Occipital lobe (tissue), 2 donors: ENCODE results near the gene VPS41. TPM values are rescaled to one million over a fixed set of nuclear protein-coding genes. Genes with fewer than 3 reads are reported as not detected.

ENCODE experiments used
- DNase-seq: peaks from one replicate; lab custom pipeline; 2025; lab: John Stamatoyannopoulos, UW
- total RNA-seq: library from RNA; depleted of rRNA; stranded (reverse); fragments of >200 nt; gene quantifications from one replicate; pipeline ENCODE4 v1.2.3, GENCODE V29; 2014

Gene VPS41
- total RNA-seq, 1 donor from 2014 or later, result 86.9 TPM

DNA sequence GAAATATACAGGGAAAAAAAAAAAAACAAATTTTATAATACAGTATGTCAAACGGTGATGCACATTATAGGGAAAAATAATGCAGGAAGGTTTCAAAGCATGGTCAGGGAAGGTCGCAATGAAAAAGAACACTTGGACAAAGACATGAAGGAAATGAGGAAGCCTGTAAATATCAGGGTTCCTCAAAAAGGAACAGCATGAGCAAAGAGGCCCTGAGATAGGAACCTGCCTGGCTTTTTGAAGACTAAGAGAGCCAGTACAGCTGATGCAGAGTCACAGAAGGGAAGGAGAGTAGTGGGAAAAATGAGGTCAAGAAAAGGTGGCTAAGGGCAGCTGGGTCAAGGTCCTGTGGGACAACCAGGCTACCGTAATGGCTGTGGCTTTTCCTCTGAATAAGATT is 1.9 kb downstream of the VPS41 start:
- DNase-seq, result no peak

DNA sequence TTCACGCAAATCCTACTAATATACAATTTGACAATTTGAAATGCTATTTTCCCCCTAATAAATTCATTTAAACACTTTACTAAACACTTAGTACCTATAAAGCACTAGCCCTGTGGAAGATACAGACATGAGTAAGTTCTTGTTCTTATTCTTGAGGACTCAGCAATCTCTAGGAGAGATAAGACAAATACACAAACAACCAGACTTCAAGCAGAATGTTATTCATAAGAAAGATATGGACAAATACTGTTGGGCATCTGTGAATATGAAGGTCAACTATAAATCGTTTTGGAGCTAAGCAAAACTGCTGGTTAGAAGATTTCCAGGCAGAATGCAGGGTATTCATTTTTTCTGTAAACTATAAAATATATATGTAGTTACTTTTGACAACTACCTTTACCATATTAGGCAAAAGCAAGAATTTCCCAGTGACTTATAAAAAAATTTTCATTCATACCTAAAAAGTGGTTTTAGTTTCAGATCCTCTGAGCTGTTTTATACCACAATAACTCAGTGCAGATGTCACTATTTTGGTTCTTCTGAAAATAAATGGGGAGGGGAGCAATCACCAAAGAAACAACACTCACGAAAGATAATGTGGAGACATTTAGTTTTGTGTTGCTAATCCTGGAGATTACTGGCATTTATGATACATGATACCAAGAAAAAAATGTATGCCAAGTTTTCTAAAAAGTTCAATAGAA is 3.8 kb downstream of the VPS41 start:
- no peak for DNase-seq

DNA sequence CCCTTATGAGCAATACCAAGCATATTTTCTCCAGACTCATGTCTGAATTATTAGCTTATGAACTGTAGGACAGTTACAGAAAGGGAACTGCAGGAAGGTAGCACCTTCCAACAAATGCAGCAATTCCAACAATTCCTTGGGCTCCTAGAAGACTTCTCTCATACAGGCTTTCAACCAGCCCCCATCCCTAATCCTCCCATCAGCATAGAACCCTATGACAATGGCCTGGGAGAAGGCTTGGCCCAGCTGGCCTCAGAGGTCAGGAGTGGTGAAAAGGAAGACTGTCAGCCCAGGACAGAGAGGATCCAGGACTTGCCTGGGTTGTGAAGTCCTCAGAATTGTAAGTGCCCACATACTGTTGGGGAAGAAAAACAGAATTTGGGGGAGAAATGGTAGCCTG is 5.9 kb downstream of the VPS41 start:
- no peak for DNase-seq

DNA sequence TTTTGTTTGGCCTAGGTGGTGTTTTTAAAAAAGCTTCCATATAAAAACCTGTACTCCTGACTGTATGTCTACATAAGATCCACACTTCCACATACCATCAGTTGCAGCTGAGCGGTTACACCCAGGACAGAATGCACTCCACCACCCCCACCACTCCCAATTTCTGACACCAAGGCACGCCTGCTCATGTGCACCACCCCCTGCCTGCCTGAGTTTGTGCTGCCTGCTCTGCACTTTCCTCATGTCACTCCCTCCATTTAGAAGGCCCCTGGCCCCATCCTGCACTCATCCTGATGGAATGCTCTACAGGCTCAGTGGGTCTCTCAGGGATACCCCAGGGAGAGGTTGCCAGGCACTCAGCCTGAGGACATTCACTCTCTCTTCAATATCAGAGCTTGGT is 6.5 kb downstream of the VPS41 start:
- DNase-seq, result no peak

DNA sequence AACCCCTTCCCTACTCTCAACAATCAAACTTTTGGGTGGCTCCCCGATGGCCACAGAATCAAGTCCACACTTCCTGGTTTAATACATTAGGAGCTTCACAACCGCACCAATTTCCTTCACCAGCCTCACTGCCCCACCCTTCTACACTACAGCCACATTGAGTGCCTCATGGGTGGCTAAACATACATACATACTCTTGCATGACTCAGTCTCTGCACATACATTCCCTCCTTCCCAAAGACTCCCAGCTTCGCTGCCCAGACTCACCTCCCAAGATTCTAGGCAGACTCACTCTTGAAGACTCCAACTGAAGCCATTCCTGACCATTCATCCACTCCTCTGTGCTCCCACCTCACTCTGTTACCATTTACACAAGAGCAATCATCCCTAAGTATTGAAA is 15.9 kb downstream of the VPS41 start:
- DNase-seq, result no peak

DNA sequence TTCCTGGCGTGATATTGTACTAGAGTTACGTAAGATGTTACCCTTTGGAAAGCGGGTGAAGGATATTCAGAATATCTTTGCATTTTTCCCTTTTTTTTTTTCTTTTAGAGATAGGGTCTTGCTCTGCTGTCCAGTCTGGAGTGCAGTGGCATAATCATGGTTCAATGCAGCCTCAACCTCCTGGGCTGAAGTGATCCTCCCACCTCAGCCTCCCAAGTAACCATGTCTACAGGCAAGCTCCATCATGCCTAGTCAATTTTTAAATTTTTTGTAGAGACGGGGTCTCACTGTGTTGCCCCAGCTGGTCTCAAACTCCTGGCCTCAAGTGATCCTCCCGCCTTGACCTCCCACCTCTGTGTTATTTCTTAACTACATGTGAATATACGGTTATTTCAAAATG is 18.4 kb downstream of the VPS41 start:
- no peak for DNase-seq

DNA sequence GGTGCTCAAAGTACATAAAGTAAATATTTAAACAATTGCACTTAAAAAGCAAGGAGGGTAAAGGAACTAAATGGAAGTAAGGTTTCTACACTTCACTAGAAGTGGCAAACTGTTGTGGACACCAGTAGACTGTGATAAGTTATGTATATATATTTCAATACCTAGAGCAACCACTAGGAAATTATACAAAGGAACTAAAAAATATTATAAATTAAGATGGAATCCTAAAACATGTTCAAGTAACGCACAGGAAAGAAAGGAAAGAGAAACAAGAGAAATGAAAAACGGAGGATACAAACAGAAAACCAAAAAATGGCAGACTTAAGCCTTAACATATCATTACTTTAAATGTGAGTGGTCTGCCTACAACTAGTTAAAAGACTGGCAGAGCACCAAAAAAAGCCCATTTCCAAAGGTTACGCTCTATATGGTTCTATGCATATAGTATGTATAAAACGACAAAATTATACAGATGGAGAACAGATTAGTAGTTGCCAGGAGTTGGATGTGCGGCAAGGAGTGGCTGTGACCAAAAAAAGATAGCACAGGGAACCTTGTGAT is 19.0 kb downstream of the VPS41 start:
- no peak for DNase-seq

DNA sequence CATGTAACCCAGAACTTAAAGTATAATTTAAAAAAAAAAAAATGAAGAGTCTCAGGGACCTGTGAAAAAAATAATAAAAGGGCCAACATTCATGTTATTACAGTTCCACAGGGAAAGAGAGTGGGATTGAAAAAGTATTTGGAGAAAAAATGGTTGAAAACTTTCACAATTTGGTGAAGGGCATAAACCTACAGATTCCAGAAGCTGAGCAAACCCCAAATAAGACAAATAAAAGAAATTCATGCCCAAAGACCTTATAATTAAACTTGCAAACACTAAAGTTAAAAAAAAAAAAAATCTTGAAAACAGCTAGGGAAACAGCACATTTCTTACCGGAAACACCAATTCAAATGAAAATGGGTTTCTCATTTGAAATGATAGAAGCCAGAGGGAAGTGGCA is 19.9 kb downstream of the VPS41 start:
- DNase-seq, result no peak

DNA sequence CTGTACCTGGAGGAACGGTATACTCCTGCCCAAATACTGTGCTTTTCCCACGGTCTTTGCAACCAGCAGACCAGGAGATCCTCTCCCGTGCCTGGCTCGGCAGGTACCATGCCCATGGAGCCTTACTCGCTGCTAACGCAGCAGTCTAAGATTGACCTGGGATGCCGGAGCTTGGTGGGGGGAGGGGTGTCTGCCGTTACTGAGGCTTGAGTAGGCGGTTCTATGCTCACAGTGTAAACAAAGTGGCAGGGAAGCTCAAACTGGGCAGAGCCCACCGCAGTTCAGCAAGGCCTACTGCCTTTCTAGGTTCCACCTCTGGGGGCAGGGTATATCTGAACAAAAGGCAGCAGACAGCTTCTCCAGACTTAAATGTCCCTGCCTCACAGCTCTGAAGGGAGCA is 22.7 kb downstream of the VPS41 start:
- no peak for DNase-seq

DNA sequence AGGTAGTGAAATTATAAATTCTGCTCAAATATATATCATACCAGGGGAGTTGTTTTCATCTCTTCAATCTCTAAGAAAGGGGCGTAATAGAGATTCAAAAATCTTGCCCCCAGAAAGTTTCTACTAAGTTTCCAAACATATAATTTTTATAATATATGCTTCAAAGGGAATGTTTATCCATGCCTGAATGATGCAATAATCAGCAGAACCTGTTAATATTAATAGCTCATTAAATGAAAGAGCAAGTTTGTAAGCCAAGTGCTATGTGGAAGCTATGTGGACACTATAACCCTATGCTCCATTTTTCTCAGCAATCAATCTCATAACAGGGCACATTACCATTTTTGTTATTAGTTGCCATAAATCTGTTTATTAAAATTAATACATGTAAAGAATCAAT is 25.3 kb downstream of the VPS41 start:
- no peak for DNase-seq

DNA sequence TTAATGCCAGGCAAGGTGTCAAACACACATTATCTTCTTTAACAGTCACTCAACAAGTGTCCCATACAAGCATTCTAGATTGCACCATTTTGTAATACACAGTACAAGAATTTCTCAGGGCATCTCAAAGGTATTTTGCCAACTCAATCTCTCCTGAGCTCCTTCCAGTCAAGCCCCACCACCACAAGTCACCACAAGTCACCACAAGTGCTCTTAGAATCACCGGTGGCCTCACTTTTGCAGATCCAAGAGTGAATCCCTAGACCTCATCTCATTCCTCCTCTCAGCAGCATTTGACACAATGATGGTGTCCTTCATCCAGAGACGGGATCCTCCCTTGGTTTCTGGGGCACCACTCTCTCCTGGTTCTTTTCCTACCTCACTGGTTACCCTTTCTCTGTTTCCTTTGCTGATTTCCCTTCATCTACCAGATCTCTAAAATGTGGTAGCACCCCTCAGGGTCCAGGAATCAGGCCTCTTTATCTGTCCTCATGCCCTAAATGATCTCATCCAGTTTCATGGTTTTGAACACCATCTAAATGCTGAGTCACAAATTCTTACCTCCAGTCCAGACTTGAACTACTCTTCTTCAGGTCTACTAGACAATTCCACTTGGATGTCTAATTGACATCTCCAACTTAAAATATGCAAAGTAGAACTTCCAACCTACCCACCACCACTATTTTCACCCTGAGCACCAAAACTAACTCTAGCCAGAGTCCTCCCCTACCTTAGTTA is 26.9 kb downstream of the VPS41 start:
- DNase-seq, result no peak

DNA sequence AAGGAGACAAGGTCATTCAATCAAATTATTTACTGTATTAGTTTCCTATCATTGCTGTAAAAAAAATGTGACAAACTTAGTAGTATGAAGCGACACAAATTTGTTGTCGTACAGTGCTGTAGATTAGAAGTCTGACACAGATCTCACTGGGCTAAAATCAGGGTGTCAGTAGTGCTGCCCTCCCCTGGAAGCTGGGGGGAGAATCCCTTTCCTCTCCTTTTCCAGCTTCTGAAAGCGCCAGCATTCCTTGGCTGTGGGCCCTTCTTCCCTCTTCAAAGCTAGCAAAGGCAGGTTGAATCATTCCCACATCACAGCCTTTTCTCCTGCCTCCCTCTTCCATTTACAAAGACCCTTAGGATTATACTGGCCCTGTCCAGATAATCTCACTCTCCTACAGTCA is 28.0 kb downstream of the VPS41 start:
- no peak for DNase-seq

DNA sequence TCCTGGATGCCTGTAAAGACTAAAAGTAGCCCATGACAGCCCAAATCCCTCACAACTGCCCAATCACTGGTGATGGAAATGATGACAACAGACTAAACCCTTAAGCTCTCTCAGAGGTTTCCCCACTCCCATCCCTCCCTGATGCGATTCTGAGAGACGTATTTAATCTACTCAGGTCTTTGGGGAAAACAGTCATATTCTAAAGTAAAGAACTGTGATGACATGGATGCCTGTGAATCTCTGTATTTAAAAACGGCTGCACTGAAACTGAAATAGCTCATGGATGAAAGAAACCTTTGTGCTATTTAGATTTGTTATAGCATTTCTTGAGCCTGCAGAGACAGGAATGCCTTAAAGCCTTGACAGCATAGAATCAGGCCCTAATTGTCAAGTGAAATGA is 28.5 kb downstream of the VPS41 start:
- no peak for DNase-seq

DNA sequence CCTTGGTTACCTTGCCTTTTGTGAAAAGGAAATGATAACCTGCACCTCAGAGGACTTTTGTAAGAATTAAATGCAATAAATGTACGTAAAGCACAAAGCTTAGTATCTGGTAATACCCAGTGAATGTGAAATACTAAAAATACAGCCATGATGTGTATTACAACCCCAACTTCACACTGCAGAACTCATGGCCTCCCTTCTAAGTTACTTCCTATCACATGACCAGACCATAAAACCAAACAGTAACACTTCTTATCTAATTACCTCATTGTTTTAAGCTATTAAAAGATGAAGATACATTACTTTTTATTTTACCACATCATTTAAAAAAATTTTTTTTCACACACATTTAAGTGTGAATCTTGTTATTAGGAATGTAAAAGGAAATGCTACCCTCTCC is 29.0 kb downstream of the VPS41 start:
- DNase-seq, result no peak

DNA sequence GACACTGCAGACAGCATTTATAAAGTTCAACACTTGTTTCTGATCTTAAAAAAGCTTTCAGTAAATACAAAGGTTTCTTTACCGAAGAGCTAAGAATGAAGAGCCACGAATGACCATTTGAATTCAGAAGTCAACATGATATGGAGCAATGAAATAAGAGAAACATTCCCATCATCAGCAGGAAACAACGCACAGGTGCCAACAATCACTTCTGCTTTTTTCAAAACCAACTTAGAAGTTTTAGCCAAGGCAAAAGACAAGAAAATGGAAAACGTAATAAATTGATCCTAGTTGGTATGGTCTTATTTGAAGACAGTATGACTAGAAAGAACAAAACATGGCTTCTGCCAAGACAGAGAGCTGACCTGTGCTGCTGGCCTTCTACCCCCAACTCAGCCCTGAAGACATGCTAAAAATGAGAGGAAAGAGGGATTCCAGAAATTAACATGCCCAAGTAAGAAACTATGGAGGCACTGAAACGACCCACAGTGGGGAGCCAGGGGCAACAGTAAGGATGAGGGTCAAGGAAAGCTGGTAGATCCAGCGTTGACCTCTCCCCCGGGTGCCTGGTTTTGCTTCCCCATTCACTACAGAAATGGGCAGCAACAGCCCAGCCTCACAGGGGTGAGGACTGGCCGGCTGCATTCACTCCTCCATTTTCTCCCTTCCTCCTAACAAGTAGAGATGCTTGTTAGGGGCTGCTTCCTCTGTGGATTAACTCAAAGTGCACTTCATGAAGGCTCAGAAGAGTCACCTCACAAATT is 30.1 kb downstream of the VPS41 start:
- no peak for DNase-seq

DNA sequence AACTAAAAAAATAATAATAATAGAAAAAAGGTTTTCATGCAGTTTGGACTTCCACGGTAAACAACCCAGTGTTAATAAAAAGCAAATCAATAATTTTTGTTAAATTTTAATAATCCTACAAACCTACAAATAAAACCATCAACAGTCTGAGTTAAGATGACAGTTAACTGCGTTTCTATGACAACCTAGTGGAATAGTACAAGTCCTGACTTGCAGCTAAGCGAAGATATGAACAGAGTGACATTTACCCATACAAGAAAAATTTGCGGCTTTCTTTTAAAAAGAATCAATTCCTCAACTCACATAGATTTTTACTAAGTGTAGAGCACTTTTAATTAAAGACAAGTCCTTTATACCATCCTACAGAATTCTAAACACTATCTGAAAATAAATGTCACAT is 35.6 kb downstream of the VPS41 start:
- DNase-seq, result no peak

DNA sequence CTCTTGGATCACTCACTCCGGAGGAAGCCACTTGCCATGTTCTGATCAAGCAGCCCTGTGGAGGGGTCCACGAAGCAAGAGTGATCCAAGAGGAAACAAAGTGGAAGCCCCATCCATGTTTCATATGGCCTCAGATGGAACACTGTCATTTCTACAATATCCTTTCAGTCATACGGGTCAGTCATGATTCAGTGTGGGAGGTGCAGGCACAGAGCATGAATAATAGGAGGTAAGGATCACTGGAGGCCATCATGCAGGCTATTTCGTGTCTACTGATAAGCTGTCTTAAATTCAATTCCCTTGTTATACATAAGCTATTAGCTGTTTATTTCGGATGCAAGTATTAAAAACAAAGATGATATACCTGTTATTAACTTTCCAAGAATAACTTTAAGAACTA is 36.8 kb downstream of the VPS41 start:
- DNase-seq, result no peak

DNA sequence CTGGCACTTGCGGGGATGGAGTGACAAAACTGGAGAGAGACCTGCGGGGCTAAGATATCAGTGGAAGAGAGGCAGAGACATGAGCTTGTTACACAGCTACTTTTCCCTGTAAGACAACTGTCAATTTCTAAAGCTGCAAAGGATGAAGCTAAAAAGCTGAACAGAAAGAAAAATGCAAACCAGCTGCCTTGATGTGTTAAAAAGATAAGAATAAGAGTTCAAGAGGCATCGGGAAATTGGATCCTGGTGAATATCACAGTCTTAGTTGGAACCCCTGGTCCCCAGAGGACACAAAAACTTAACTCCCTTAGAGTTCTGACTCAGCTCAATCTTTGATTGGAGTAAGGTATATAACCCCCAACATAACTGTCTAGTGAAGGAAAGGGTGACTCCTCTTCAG is 38.8 kb downstream of the VPS41 start:
- DNase-seq, result no peak

DNA sequence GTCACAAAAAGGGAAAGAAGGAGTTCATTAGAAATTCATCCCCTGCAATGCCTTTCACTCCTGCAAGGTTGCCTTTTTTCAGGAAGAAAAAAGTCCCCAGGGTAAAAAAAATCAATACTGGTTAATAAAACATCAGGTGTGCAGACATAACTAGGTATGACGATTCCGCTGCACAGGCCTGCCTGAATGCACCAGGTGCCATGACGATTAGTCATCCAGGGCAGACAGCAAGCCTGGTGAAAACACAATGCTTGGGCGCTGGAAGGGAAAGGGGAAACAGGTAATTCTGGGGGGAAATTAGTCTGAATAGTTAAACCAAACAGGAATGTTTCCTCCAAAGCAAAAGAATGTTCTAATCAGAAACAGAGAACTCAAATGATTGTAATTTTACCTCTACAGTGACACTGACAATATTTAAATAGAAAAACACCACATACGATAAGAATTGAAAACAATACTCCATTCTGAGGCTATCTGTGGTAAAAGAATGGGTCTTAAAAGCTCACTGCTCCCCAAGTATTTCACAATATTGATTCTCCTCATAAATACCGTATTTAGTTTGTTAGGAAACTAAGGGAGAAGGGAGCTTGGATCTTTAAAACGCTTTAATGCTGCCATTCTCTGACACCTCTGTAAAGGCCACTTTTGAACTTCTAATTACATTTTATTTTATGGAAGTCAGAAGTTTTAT is 45.2 kb downstream of the VPS41 start:
- DNase-seq, result no peak

DNA sequence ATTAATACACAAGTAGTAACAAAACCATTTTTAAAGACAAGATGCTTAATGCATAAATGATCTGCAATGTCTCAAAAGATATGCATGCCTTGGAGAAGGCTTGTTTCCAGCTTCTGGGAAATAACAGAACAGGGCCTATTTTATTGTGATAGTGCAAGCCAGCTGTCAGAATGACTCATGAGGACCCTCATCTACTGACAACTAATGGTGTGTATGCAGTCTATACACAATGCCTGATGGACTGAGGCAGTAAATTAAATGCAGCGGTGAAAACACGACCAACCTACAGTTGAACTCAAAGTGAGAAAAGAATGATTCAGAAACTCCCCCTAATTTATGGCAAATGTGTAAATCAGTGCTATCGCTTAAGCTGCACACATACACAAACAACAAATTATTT is 46.3 kb downstream of the VPS41 start:
- DNase-seq, result no peak

DNA sequence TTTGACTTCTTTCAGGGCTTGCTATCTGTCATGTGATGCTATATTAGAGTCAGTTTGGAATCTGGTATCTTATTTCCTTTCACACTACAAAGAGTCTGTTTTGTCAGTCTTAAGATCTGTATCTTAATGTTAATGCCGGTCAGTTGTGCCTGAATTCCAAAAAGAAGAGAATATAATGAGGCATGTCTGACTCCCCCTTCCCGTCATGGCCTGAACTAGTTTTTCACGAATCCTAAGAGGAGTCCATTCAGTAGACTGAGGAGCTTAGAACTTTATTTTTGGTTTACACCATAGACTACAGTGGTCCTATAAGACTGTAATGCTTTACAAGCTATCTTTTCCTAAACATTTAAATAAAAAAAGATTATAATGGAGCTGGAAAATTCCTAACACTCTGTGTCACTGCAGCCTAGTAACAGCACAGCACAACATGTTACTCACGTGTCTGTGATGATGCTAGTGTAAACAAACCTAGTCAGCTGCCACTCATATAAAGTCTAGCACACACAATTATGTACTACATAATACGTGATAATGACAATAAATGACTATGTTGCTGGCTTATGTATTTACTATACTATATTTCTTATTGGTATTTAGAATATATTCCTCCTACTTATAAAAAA is 50.6 kb downstream of the VPS41 start:
- no peak for DNase-seq
